Mesothelial cell of epicardium (in vitro differentiated cells): Measurements from ENCODE around the gene KYAT1. TPM values are rescaled to one million over a fixed set of nuclear protein-coding genes. Genes with fewer than 3 reads are reported as not detected.

ENCODE experiments used
- DNase-seq, 2 experiments: peaks; one replicate each; pipeline ENCODE4 v3.0.0; 2021; ENCODE audit warnings: low spot score in 2 of 2; ENCODE audit not compliant: unreplicated experiment in 2 of 2
- H3K27ac Mint-ChIP-seq: 2 replicates; pipeline ENCODE4 v1.8.0; 2021; ENCODE audit warnings: mixed read lengths
- H3K27me3 Mint-ChIP-seq: 2 replicates; pipeline ENCODE4 v1.8.0; 2021; ENCODE audit warnings: low read depth, mixed read lengths
- H3K36me3 Mint-ChIP-seq: 2 replicates; pipeline ENCODE4 v1.8.0; 2021; ENCODE audit warnings: mixed read lengths
- H3K4me1 Mint-ChIP-seq: 2 replicates; pipeline ENCODE4 v1.8.0; 2021; ENCODE audit warnings: mixed read lengths
- H3K4me3 Mint-ChIP-seq: 2 replicates; pipeline ENCODE4 v1.8.0; 2021; ENCODE audit warnings: mild to moderate bottlenecking, moderate library complexity, mixed read lengths
- H3K9me3 Mint-ChIP-seq: 2 replicates; pipeline ENCODE4 v1.8.0; 2021; ENCODE audit warnings: mixed read lengths
- CTCF ChIP-seq: fragments of 200-600 bp; sonication (generic); IDR thresholded peaks from one replicate; pipeline ENCODE4 v1.5.0; 2021; ENCODE audit warnings: antibody characterized with exemption; ENCODE audit not compliant: unreplicated experiment
- total RNA-seq: library from RNA; stranded (reverse); gene quantifications from 3 replicates; pipeline ENCODE4 v1.2.1, GENCODE V29; 2021

KYAT1 gene
- total RNA-seq, 1 donor from 2014 or later: 9.2 TPM

DNA sequence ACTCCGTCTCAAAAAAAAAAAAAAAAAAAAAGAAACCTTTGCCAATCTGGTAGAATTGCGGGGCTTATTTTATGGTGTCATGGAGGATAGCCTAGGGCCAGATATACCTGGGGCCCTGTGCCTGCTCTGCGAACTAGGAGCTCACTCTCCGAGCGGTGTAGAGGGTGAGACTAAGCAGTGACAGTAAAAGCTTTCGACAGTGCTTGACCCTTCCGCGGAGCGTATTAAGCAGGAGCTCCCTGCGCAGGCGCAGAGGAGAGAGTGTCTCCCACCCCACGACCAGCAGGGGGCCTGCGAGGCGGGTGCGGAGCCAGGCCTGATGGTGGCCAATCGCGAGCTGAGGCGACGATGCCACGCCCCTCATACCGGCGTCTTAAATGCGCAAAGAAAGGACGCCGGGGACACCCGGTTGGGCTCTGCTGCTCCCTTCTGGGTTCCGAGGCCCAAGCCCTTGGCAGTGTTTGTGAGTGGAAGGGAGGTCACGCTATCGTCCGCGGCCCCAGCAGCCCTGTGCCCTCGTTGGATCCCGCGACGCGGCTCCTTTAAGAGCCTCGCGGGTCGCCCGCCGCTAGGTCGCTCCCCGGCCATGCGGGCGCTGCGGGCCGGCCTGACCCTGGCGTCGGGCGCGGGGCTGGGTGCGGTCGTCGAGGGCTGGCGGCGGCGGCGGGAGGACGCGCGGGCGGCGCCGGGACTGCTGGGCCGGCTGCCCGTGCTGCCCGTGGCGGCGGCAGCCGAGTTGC, 63.5 kb downstream of the KYAT1 start, which contains the start of gene ENDOG:
TSS of gene ENDOG (plus strand) at position 402 of the 740 bp plus-strand sequence. CDS start at position 587, 185 bp downstream.
- Mint-ChIP-seq H3K27me3 (no peaks in the 10 kb centered on the region), H3K27ac (peak within 1 kb of the TSS; percentile 81), H3K4me1 (peaks cover 3% of the 10 kb centered on the region), H3K9me3 (no peaks in the 10 kb centered on the region), H3K36me3 (peaks cover 10% of the 10 kb centered on the region), H3K4me3 (peak within 1 kb of the TSS; percentile 73)
- peak; percentile 95 to 99 for DNase-seq
- peak; percentile 95 for TF ChIP-seq CTCF

DNA sequence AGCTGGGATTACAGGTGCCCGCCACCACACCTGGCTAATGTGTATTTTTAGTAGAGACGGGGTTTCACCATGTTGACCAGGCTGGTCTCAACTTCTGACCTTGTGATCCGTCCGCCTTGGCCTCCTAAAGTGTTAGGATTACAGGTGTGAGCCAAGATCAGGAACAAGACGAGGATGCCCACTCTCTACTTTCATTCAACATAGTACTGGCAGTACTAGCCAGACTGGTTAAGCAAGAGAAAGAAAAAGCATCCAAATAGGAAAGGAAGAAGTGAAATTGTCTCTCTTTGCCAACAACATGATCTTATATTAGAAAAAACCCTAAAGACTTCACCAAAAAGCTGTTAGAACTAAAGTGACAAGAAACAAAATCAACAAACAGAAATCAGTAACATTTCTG, 70.9 kb downstream of the KYAT1 start:
- Mint-ChIP-seq H3K27ac (peak overlapping the region; percentile 30), H3K4me3 (no peak overlapping the region), H3K9me3 (no peaks in the 10 kb centered on the region), H3K27me3 (no peaks in the 10 kb centered on the region), H3K36me3 (peaks cover 5% of the 10 kb centered on the region), H3K4me1 (peaks cover 4% of the 10 kb centered on the region)
- TF ChIP-seq CTCF: no peak
- no peak for DNase-seq

- no peaks in the 10 kb centered on the region for H3K27me3 Mint-ChIP-seq
- H3K9me3 Mint-ChIP-seq: no peaks in the 10 kb centered on the region
- no peak overlapping the region for H3K4me3 Mint-ChIP-seq
- DNase-seq: no peak
- H3K4me1 Mint-ChIP-seq: peaks cover 4% of the 10 kb centered on the region
- TF ChIP-seq CTCF: no peak
- H3K27ac Mint-ChIP-seq: no peak overlapping the region
- peaks cover 7% of the 10 kb centered on the region for H3K36me3 Mint-ChIP-seq
These were observed 71.9 kb downstream of the KYAT1 start for GRCh38 chr9:128809831-128810230.

DNA sequence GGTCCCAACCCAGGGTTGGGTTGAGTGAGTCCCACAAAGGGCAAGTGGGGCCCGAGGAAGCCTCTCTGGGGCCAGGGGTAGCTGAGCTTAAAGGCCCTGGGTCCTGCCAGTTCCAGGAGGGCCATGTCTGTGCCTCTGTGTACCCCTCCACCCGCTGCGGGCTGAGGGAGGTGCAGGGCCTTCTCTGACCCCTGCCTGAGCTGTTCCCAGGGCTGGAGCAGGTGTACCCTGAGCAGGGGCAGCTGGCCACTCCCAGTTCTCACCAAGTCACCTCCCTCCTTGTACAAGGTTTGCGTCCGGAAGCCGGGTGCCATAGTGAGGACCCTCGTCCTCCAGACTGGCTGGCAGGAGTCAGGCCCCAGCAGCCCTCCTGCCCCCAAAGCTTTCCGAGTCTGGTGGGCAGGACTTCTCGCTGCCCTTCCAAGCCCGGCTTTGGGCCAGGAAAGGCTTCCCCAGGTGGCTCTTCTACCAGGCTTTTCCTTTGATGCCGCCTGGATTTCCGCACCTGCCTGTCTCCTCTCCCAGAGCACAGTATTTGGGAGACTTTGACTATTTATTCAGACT, 72.6 kb downstream of the KYAT1 start:
- peaks cover 4% of the 10 kb centered on the region for H3K4me1 Mint-ChIP-seq
- H3K36me3 Mint-ChIP-seq: peaks cover 7% of the 10 kb centered on the region
- no peaks in the 10 kb centered on the region for H3K9me3 Mint-ChIP-seq
- DNase-seq: no peak
- no peak for TF ChIP-seq CTCF
- no peak overlapping the region for H3K27ac Mint-ChIP-seq
- no peaks in the 10 kb centered on the region for H3K27me3 Mint-ChIP-seq
- no peak overlapping the region for H3K4me3 Mint-ChIP-seq

- Mint-ChIP-seq H3K36me3 (peaks cover 9% of the 10 kb centered on the region), H3K4me3 (no peak overlapping the region), H3K9me3 (no peaks in the 10 kb centered on the region), H3K4me1 (peaks cover 4% of the 10 kb centered on the region), H3K27me3 (no peaks in the 10 kb centered on the region), H3K27ac (no peak overlapping the region)
- TF ChIP-seq CTCF: no peak
- DNase-seq: no peak
These were observed 73.2 kb downstream of the KYAT1 start for GRCh38 chr9:128808543-128808942.
